Coronary artery (tissue), 2 donors: ENCODE results near the gene PNMA6E.
"Not testable (repeated sequence)": the region's sequence is repeated elsewhere in the genome, so short reads cannot be mapped to it uniquely, and the experiment has no call there.

ENCODE experiments used
- DNase-seq: peaks from one replicate; pipeline ENCODE4 v3.0.0-alpha.2; 2017; ENCODE audit warnings: low spot score
- H3K27ac ChIP-seq, 2 donors: fragments of 200-600 bp; sonication (generic); one replicate each; pipeline ENCODE4 v1.5.1; 2016 to 2019
- H3K4me3 ChIP-seq: fragments of 200-600 bp; sonication (generic); 2 replicates; pipeline ENCODE4 v1.5.1; 2016; ENCODE audit warnings: mild to moderate bottlenecking, moderate library complexity
- CTCF ChIP-seq: fragments of 200-600 bp; sonication (generic); IDR thresholded peaks from one replicate; pipeline ENCODE4 v1.5.1; 2019; ENCODE audit warnings: antibody characterized with exemption

The PNMA6E gene

GRCh38 chrX:153408221-153408721 lies 7.1 kb upstream of the PNMA6E start:
- no peak for DNase-seq
- Histone ChIP-seq H3K27ac (no peak overlapping the region), H3K4me3 (no peak overlapping the region)
- no peak for TF ChIP-seq CTCF

GRCh38 chrX:153407736-153408135 lies 6.6 kb upstream of the PNMA6E start:
- Histone ChIP-seq H3K4me3 (no peak overlapping the region), H3K27ac (no peak overlapping the region)
- no peak for DNase-seq
- no peak for TF ChIP-seq CTCF

- no peak for TF ChIP-seq CTCF
- DNase-seq, result no peak
- H3K27ac ChIP-seq, result no peak overlapping the region
- H3K4me3 ChIP-seq, result no peak overlapping the region
Measured at GRCh38 chrX:153406903-153407302, 5.8 kb upstream of the PNMA6E start.

- no peak for TF ChIP-seq CTCF
- Histone ChIP-seq H3K27ac (no peak overlapping the region), H3K4me3 (no peak overlapping the region)
- DNase-seq, result no peak
Measured at GRCh38 chrX:153406011-153406410, 4.9 kb upstream of the PNMA6E start.

GRCh38 chrX:153405426-153405825 lies 4.3 kb upstream of the PNMA6E start:
- no peak for TF ChIP-seq CTCF
- H3K4me3 ChIP-seq, result no peak overlapping the region
- no peak overlapping the region for H3K27ac ChIP-seq
- DNase-seq, result no peak

- not testable (repeated sequence) for H3K27ac ChIP-seq, DNase-seq, H3K4me3 ChIP-seq
Measured at GRCh38 chrX:153404333-153404732, 3.2 kb upstream of the PNMA6E start.

GRCh38 chrX:153400146-153401132 lies 711 bp downstream of the PNMA6E start:
- Histone ChIP-seq H3K4me3 (no peak overlapping the region), H3K27ac (no peak overlapping the region)
- no peak for TF ChIP-seq CTCF
- DNase-seq, result no peak
